GM12874 (cell line): ENCODE measurements around the gene CRACDL.

ENCODE experiments used
- TF ChIP-seq, protein P1 (sequence below): IDR thresholded peaks from 2 replicates; pipeline ENCODE4 v1.5.1; 2011; ENCODE audit warnings: low read depth, mild to moderate bottlenecking, control low read depth, low read length, moderate library complexity; ENCODE audit not compliant: insufficient read depth

CRACDL gene

DNA sequence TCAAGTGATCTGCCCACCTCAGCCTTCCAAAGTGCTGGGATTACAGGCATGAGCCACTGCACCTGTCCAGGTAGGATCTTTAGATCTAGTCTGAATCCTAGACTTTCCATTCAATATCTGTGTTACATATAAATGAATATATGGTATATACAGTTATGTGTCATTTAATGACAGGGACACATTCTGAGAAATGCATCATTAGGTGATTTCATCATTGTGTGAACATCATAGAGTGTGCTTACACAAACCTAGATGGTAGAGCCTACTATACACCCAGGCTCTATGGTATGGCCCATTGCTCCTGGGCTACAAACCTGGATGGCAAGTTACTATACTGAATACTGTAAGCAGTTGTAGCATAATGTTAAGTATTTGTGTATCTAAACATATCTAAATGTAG is 189.6 kb downstream of the CRACDL start:
- TF ChIP-seq, protein P1, sequence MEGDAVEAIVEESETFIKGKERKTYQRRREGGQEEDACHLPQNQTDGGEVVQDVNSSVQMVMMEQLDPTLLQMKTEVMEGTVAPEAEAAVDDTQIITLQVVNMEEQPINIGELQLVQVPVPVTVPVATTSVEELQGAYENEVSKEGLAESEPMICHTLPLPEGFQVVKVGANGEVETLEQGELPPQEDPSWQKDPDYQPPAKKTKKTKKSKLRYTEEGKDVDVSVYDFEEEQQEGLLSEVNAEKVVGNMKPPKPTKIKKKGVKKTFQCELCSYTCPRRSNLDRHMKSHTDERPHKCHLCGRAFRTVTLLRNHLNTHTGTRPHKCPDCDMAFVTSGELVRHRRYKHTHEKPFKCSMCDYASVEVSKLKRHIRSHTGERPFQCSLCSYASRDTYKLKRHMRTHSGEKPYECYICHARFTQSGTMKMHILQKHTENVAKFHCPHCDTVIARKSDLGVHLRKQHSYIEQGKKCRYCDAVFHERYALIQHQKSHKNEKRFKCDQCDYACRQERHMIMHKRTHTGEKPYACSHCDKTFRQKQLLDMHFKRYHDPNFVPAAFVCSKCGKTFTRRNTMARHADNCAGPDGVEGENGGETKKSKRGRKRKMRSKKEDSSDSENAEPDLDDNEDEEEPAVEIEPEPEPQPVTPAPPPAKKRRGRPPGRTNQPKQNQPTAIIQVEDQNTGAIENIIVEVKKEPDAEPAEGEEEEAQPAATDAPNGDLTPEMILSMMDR, result no peak

DNA sequence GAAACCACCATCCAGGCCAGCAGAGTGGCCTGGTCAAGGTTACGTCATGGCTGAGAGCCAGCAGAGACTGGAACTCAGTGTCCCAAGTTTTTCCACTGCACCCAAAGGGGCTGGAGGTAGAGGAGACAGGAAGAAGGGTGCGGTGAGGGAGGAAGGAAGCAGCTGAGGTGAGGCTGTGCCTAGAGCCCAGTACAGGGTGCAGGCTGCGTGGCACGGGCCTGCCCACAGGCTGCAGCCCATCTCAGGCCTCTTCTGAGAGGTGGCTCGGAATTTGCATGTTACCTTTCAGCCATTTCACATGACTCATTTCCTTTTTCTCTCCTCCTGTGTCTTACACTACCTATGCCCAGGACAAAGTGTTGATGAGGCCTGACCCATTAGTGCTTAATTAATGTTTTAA is 191.4 kb downstream of the CRACDL start:
- TF ChIP-seq, protein P1, result no peak
